OCI-LY3 (cell line): ENCODE results near the gene CCDC150.

ENCODE experiments used
- H2AFZ ChIP-seq: fragments of 200-600, 300-600 bp; shearing (Covaris generic); 2 replicates; pipeline ENCODE4 v1.6.0; 2014; ENCODE audit warnings: antibody characterized with exemption, low read depth, low read length
- H3K27ac ChIP-seq: fragments of 200-600, 300-600 bp; sonication (generic); 2 replicates; pipeline ENCODE4 v1.5.1; 2014; ENCODE audit warnings: mild to moderate bottlenecking, low read length, moderate library complexity, mixed read lengths
- H3K27me3 ChIP-seq: fragments of 200-600, 300-600 bp; sonication (generic); 2 replicates; pipeline ENCODE4 v1.6.1; 2014; ENCODE audit warnings: low read depth, low read length, mixed read lengths
- H3K36me3 ChIP-seq: fragments of 200-600, 300-600 bp; sonication (generic); replicated peaks from 2 replicates; pipeline ENCODE3; 2014; ENCODE audit warnings: low read depth, low read length, mixed read lengths
- H3K4me1 ChIP-seq: fragments of 300-600, 200-600 bp; sonication (generic); 2 replicates; pipeline ENCODE4 v1.6.1; 2014; ENCODE audit warnings: low read length, mixed read lengths
- H3K4me2 ChIP-seq: fragments of 200-600, 300-600 bp; sonication (generic); 2 replicates; pipeline ENCODE4 v1.6.1; 2014; ENCODE audit warnings: low read length, mixed read lengths
- H3K4me3 ChIP-seq: fragments of 300-600, 200-600 bp; sonication (generic); 2 replicates; pipeline ENCODE4 v1.5.1; 2014; ENCODE audit warnings: antibody characterized with exemption, mild to moderate bottlenecking, low read length, moderate library complexity
- H3K79me2 ChIP-seq: fragments of 300-600, 200-600 bp; shearing (Covaris generic); 2 replicates; pipeline ENCODE4 v1.6.1; 2014; ENCODE audit warnings: mild to moderate bottlenecking, low read length, mixed read lengths
- H3K9ac ChIP-seq: fragments of 300-600, 200-600 bp; shearing (Covaris generic); 2 replicates; pipeline ENCODE4 v1.6.0; 2014; ENCODE audit warnings: mild to moderate bottlenecking, low read length, moderate library complexity
- H3K9me3 ChIP-seq: fragments of 200-600, 300-600 bp; shearing (Covaris generic); 2 replicates; pipeline ENCODE4 v1.6.1; 2014; ENCODE audit warnings: low read length, mixed read lengths; ENCODE audit not compliant: insufficient read depth
- H4K20me1 ChIP-seq: fragments of 200-600, 300-600 bp; sonication (generic); 2 replicates; pipeline ENCODE4 v1.6.1; 2016; ENCODE audit warnings: low read length, mixed read lengths; ENCODE audit not compliant: insufficient read depth
- CTCF ChIP-seq: fragments of 200-600, 300-600 bp; sonication (generic); IDR thresholded peaks from 2 replicates; pipeline ENCODE4 v1.5.1; 2014; ENCODE audit warnings: antibody characterized with exemption, low read length, low read depth
- EZH2phosphoT487 ChIP-seq: fragments of 200-600 bp; shearing (Covaris generic); IDR thresholded peaks from 2 replicates; pipeline ENCODE4 v1.6.1; 2018; ENCODE audit warnings: antibody characterized with exemption, mixed run types, low read depth

CCDC150 gene

GRCh38 chr2:196598412-196598811, 41.1 kb upstream of the CCDC150 start:
- no peaks in the 10 kb centered on the region for H3K4me1 ChIP-seq
- H3K27ac ChIP-seq: no peak overlapping the region
- no peak overlapping the region for H3K4me2 ChIP-seq
- H3K27me3 ChIP-seq: 0 out of 2 replicates have a peak, but pooled peaks cover 5% of the 10 kb centered on the region
- H3K36me3 ChIP-seq: no peaks in the 10 kb centered on the region
- no peaks in the 10 kb centered on the region for H4K20me1 ChIP-seq
- TF ChIP-seq CTCF (no peak), EZH2phosphoT487 (no peak)
- no peaks in the 10 kb centered on the region for H3K9me3 ChIP-seq
- H3K9ac ChIP-seq: no peak overlapping the region
- H2AFZ ChIP-seq: no peak overlapping the region
- no peaks in the 10 kb centered on the region for H3K79me2 ChIP-seq
- H3K4me3 ChIP-seq: no peak overlapping the region

- H3K9ac ChIP-seq: no peak overlapping the region
- no peak overlapping the region for H3K4me3 ChIP-seq
- no peaks in the 10 kb centered on the region for H3K79me2 ChIP-seq
- no peak overlapping the region for H3K4me2 ChIP-seq
- TF ChIP-seq CTCF: no peak
- no peak for TF ChIP-seq EZH2phosphoT487
- 0 out of 2 replicates have a peak, but pooled peaks cover 5% of the 10 kb centered on the region for H3K27me3 ChIP-seq
- no peak overlapping the region for H2AFZ ChIP-seq
- H3K9me3 ChIP-seq: no peaks in the 10 kb centered on the region
- H3K4me1 ChIP-seq: no peaks in the 10 kb centered on the region
- H3K27ac ChIP-seq: no peak overlapping the region
- H4K20me1 ChIP-seq: no peaks in the 10 kb centered on the region
- H3K36me3 ChIP-seq: no peaks in the 10 kb centered on the region
Measured at GRCh38 chr2:196598846-196599245, 40.7 kb upstream of the CCDC150 start.

GRCh38 chr2:196601430-196602306, 37.8 kb upstream of the CCDC150 start:
- no peaks in the 10 kb centered on the region for H3K4me1 ChIP-seq
- H2AFZ ChIP-seq: no peak overlapping the region
- no peaks in the 10 kb centered on the region for H3K9me3 ChIP-seq
- H3K4me3 ChIP-seq: no peak overlapping the region
- H3K4me2 ChIP-seq: no peak overlapping the region
- no peaks in the 10 kb centered on the region for H4K20me1 ChIP-seq
- no peak for TF ChIP-seq EZH2phosphoT487
- no peak for TF ChIP-seq CTCF
- H3K27me3 ChIP-seq: no peaks in the 10 kb centered on the region
- no peak overlapping the region for H3K9ac ChIP-seq
- no peak overlapping the region for H3K27ac ChIP-seq
- no peaks in the 10 kb centered on the region for H3K36me3 ChIP-seq
- H3K79me2 ChIP-seq: no peaks in the 10 kb centered on the region

GRCh38 chr2:196604196-196604595, 35.3 kb upstream of the CCDC150 start:
- Histone ChIP-seq H3K4me1 (no peaks in the 10 kb centered on the region), H3K36me3 (no peaks in the 10 kb centered on the region), H4K20me1 (no peaks in the 10 kb centered on the region), H3K79me2 (no peaks in the 10 kb centered on the region), H3K4me3 (no peak overlapping the region), H3K27ac (no peak overlapping the region), H3K9ac (no peak overlapping the region), H3K9me3 (no peaks in the 10 kb centered on the region), H3K27me3 (no peaks in the 10 kb centered on the region), H3K4me2 (no peak overlapping the region), H2AFZ (no peak overlapping the region)
- no peak for TF ChIP-seq EZH2phosphoT487
- no peak for TF ChIP-seq CTCF
